Endothelial cell (in vitro differentiated cells): ENCODE data around the gene RUFY1. TPM values are rescaled to one million over a fixed set of nuclear protein-coding genes. Genes with fewer than 3 reads are reported as not detected.
"Not testable (repeated sequence)": the region's sequence is repeated elsewhere in the genome, so short reads cannot be mapped to it uniquely, and the experiment has no call there.

Experiments used
- DNase-seq: peaks from one replicate; pipeline ENCODE4 v3.0.0; 2021; ENCODE audit warnings: low spot score
- H3K27ac Mint-ChIP-seq: one replicate; pipeline ENCODE4 v1.8.0; 2021; ENCODE audit warnings: mixed read lengths, inconsistent platforms; ENCODE audit not compliant: unreplicated experiment
- H3K27me3 Mint-ChIP-seq: one replicate; pipeline ENCODE4 v1.8.0; 2021; ENCODE audit warnings: mild to moderate bottlenecking, moderate library complexity, mixed read lengths, inconsistent platforms; ENCODE audit not compliant: unreplicated experiment
- H3K36me3 Mint-ChIP-seq: one replicate; pipeline ENCODE4 v1.8.0; 2021; ENCODE audit warnings: mild to moderate bottlenecking, low read depth, mixed read lengths, inconsistent platforms; ENCODE audit not compliant: unreplicated experiment
- H3K4me1 Mint-ChIP-seq: one replicate; pipeline ENCODE4 v1.8.0; 2021; ENCODE audit warnings: mild to moderate bottlenecking, mixed read lengths, inconsistent platforms; ENCODE audit not compliant: unreplicated experiment
- H3K4me3 Mint-ChIP-seq: one replicate; pipeline ENCODE4 v1.8.0; 2021; ENCODE audit warnings: mild to moderate bottlenecking, mixed read lengths, inconsistent platforms; ENCODE audit not compliant: unreplicated experiment
- H3K9me3 Mint-ChIP-seq: one replicate; pipeline ENCODE4 v1.8.0; 2021; ENCODE audit warnings: mixed read lengths, inconsistent platforms; ENCODE audit not compliant: unreplicated experiment
- total RNA-seq: library from RNA; stranded (reverse); fragmentation: NEBNext Ultra II Directional; extraction: Animal tissue kit (Norgen Biotek cat#: 25700); gene quantifications from one replicate; pipeline ENCODE4 v1.2.1, GENCODE V29; 2021; ENCODE audit not compliant: unreplicated experiment
- TF ChIP-seq, protein P1 (sequence below): fragments of 200-600 bp; sonication (generic); IDR thresholded peaks from one replicate; pipeline ENCODE4 v1.5.0; 2021; ENCODE audit warnings: antibody characterized with exemption; ENCODE audit not compliant: unreplicated experiment

Gene RUFY1
- total RNA-seq, 1 donor from 2014 or later, result 30.5 TPM

DNA sequence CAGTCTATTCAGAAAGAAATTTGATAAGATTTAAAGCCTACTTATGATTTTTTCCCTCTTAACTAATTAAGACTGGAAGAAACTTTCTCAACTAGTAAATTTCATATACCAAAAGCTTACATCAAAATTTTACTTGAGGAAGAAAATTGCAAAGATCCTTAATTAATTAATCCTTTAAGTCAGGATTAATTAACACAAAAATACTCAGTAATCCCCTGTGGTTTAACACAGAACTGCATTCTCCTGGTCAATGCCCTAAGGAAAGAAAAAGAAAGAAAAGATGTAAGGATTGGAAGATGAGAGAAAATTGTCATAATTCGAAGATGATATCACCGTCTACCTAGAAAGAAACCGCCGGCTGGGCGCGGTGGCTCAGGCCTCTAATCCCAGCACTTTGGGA, 17.3 kb upstream of the RUFY1 start:
- Mint-ChIP-seq H3K27me3 (no peaks in the 10 kb centered on the region), H3K4me1 (no peaks in the 10 kb centered on the region), H3K4me3 (no peak overlapping the region), H3K36me3 (no peaks in the 10 kb centered on the region), H3K27ac (no peak overlapping the region), H3K9me3 (no peaks in the 10 kb centered on the region)
- no peak for DNase-seq
- TF ChIP-seq, protein P1, sequence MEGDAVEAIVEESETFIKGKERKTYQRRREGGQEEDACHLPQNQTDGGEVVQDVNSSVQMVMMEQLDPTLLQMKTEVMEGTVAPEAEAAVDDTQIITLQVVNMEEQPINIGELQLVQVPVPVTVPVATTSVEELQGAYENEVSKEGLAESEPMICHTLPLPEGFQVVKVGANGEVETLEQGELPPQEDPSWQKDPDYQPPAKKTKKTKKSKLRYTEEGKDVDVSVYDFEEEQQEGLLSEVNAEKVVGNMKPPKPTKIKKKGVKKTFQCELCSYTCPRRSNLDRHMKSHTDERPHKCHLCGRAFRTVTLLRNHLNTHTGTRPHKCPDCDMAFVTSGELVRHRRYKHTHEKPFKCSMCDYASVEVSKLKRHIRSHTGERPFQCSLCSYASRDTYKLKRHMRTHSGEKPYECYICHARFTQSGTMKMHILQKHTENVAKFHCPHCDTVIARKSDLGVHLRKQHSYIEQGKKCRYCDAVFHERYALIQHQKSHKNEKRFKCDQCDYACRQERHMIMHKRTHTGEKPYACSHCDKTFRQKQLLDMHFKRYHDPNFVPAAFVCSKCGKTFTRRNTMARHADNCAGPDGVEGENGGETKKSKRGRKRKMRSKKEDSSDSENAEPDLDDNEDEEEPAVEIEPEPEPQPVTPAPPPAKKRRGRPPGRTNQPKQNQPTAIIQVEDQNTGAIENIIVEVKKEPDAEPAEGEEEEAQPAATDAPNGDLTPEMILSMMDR, result peak; percentile 36

DNA sequence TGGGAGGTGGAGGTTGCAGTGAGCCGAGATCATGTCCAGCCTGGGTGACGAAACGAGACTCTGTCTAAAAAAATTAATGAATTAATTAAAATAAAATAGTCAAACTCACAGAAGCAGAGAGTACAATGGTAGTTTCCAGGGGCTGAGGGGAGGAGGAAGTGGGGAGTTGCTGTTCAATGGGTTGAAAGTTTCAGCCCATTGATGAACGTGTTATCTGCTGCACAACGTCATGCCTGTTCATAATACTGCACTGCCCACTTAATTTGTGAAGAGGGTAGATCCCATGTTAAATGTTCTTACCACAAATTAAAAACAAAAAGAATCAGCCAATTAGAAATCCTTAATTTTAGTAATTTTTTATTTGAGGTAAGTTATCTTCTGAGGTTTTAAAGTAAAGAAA, 16.4 kb upstream of the RUFY1 start:
- H3K27ac Mint-ChIP-seq, result no peak overlapping the region

DNA sequence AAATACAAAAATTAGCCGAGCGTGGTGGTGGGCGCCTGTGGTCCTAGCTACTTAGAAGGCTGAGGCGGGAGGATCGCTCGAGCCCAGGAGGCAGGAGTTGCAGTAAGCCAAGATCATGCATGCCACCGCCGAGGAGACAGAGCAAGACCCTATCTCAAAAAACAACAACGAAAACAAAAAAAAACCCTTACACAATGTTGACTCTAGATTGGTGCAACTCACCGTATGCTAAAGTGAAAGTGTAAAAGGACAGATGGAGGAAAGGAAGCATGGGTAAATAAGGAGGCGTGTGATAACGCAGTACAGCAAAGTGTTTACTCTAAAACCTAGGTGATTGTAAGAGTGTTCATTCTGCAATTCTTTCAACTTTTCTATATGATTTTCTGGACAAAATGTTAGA, 15.9 kb upstream of the RUFY1 start:
- Mint-ChIP-seq H3K9me3 (no peaks in the 10 kb centered on the region), H3K27me3 (no peaks in the 10 kb centered on the region), H3K4me3 (no peak overlapping the region), H3K27ac (no peak overlapping the region), H3K36me3 (no peaks in the 10 kb centered on the region), H3K4me1 (no peaks in the 10 kb centered on the region)
- TF ChIP-seq, protein P1, result no peak
- no peak for DNase-seq

More for the DNA sequence above, 16.4 kb upstream of the RUFY1 start:
- no peak overlapping the region for H3K4me3 Mint-ChIP-seq
- no peaks in the 10 kb centered on the region for H3K4me1 Mint-ChIP-seq
- no peaks in the 10 kb centered on the region for H3K9me3 Mint-ChIP-seq
- DNase-seq, result no peak
- H3K27me3 Mint-ChIP-seq, result no peaks in the 10 kb centered on the region
- H3K36me3 Mint-ChIP-seq, result no peaks in the 10 kb centered on the region
- TF ChIP-seq, protein P1, result no peak

DNA sequence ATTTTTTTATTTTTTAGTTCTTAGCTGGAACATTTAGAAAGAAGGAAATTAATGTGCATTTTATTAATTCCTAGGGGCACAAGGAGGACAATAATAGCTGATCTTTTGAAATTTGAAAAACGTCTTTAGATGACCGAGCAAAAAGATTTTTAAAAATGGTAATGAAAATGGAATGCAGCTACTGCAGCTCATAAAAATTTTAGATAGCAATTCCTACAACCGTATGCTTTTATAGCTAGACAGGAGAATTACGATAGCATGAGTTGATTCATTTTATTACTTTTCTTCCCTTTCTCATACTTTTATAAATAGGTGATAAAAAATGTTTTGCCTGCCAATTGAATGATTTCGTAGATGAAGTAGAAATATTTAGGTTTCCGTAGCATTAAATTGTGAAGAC, 13.7 kb upstream of the RUFY1 start:
- Mint-ChIP-seq H3K4me3 (no peak overlapping the region), H3K36me3 (no peaks in the 10 kb centered on the region), H3K9me3 (no peaks in the 10 kb centered on the region), H3K4me1 (no peaks in the 10 kb centered on the region), H3K27me3 (no peaks in the 10 kb centered on the region), H3K27ac (no peak overlapping the region)
- TF ChIP-seq, protein P1, result no peak
- DNase-seq, result no peak

DNA sequence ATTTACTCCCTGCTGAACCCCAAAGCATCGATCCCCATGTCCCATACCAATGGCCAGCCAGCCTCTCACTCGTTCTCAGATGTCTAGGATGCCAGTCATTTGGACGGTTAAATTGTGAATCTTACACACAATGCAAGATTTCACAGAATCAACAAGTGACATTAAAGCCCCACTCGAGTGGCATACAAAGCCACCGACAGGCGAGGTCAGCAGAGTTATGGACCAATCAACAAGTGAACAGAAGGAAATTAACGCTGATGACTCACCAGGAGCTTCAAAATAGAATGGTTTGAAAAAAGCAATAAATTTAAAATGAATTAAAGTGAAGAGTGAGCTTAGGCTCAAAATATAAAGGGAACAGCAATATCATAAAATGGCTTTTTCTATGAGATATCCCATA, 8.2 kb upstream of the RUFY1 start:
- Mint-ChIP-seq H3K36me3 (no peaks in the 10 kb centered on the region), H3K27ac (no peak overlapping the region), H3K4me1 (no peaks in the 10 kb centered on the region), H3K27me3 (no peaks in the 10 kb centered on the region), H3K4me3 (no peak overlapping the region), H3K9me3 (no peaks in the 10 kb centered on the region)
- DNase-seq, result no peak
- TF ChIP-seq, protein P1, result no peak

DNA sequence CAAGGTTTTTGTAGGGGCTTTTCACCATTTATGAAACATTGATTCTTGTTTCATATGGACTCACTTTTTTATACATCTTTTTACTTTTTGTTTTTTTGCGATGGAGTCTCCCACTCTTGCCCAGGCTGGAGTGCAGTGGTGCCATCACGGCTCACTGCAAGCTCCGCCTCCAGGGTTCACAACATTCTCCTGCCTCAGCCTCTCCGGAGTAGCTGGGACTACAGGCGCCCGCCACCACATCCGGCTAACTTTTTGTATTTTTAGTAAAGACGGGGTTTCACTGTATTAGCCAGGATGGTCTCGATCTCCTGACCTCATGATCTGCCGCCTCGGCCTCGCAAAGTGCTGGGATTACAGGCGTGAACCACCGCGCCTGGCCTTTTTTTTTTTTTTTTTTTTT, 7.1 kb upstream of the RUFY1 start:
- DNase-seq, H3K4me3 Mint-ChIP-seq, H3K27ac Mint-ChIP-seq, H3K9me3 Mint-ChIP-seq, H3K36me3 Mint-ChIP-seq, H3K27me3 Mint-ChIP-seq, H3K4me1 Mint-ChIP-seq: not testable (repeated sequence)
